WTC11 (cell line): ENCODE measurements around the gene SYT9. TPM values are rescaled to one million over a fixed set of nuclear protein-coding genes. Genes with fewer than 3 reads are reported as not detected.

ENCODE experiments used
- ATAC-seq: fragments of 200-7000 bp; cut with Tn5 transposase; 2 replicates; pipeline ENCODE4 v1.10.0; 2021; ENCODE audit warnings: mild to moderate bottlenecking, moderate library complexity
- CTCF ChIA-PET: fragments of 300-600 bp; sonication (Branson Sonifier 250); formaldehyde crosslinking; loops from one replicate; lab custom pipeline; 2021; ENCODE audit warnings: antibody characterized with exemption; lab: Charles Lee
- POLR2A ChIA-PET: fragments of 350-600 bp; sonication (Branson Sonifier 250); formaldehyde crosslinking; loops from one replicate; lab custom pipeline; 2021; ENCODE audit warnings: antibody characterized with exemption; lab: Charles Lee
- DNase-seq: peaks from one replicate; pipeline ENCODE4 v3.0.0; 2021; ENCODE audit warnings: low spot score
- H3K27ac Mint-ChIP-seq: 2 replicates; pipeline ENCODE4 v1.8.0; 2021; ENCODE audit warnings: mixed read lengths
- H3K27me3 Mint-ChIP-seq: 2 replicates; pipeline ENCODE4 v1.8.0; 2021; ENCODE audit warnings: low read depth, mild to moderate bottlenecking, moderate library complexity, mixed read lengths
- H3K36me3 Mint-ChIP-seq: 2 replicates; pipeline ENCODE4 v1.8.0; 2021; ENCODE audit warnings: mixed read lengths
- H3K4me1 Mint-ChIP-seq: 2 replicates; pipeline ENCODE4 v1.8.0; 2022; ENCODE audit warnings: mixed read lengths
- H3K4me3 Mint-ChIP-seq: 2 replicates; pipeline ENCODE4 v1.8.0; 2021; ENCODE audit warnings: mild to moderate bottlenecking, moderate library complexity, mixed read lengths
- H3K9me3 Mint-ChIP-seq: 2 replicates; pipeline ENCODE4 v1.8.0; 2021; ENCODE audit warnings: mixed read lengths
- ATF1 ChIP-seq: sonication (generic); formaldehyde crosslinking; IDR thresholded peaks from 2 replicates; pipeline ENCODE4 v1.8.1; 2023; ENCODE audit warnings: mild to moderate bottlenecking, moderate library complexity, missing genetic modification reagents
- ESRRA ChIP-seq: sonication (generic); formaldehyde crosslinking; IDR thresholded peaks from 2 replicates; pipeline ENCODE4 v1.8.1; 2022; ENCODE audit warnings: mild to moderate bottlenecking, missing genetic modification reagents, borderline replicate concordance
- FOXJ3 ChIP-seq: sonication (generic); formaldehyde crosslinking; IDR thresholded peaks from 2 replicates; pipeline ENCODE4 v1.9.0; 2021; ENCODE audit warnings: missing genetic modification reagents, mild to moderate bottlenecking, borderline replicate concordance
- HMGA2 ChIP-seq: fragments of 250-450 bp; sonication (Bioruptor Pico); IDR thresholded peaks from 2 replicates; pipeline ENCODE4 v1.4.0; 2021; ENCODE audit warnings: mild to moderate bottlenecking, moderate library complexity
- PRRX2 ChIP-seq: fragments of 250-450 bp; sonication (Bioruptor Pico); IDR thresholded peaks from 2 replicates; pipeline ENCODE4 v1.8.0; 2021; ENCODE audit warnings: mild to moderate bottlenecking
- SMAD4 ChIP-seq: sonication (generic); formaldehyde crosslinking; IDR thresholded peaks from 2 replicates; pipeline ENCODE4 v1.8.0; 2022; ENCODE audit warnings: mild to moderate bottlenecking, missing genetic modification reagents
- SOX15 ChIP-seq: fragments of 250-450 bp; sonication (Bioruptor Pico); IDR thresholded peaks from 2 replicates; pipeline ENCODE4 v1.9.0; 2021; ENCODE audit warnings: mild to moderate bottlenecking
- STAT6 ChIP-seq: sonication (generic); formaldehyde crosslinking; conservative IDR thresholded peaks from 2 replicates; pipeline ENCODE4 v1.8.1; 2023; ENCODE audit warnings: mild to moderate bottlenecking, low read depth, missing genetic modification reagents, moderate library complexity
- TEAD4 ChIP-seq: sonication (generic); formaldehyde crosslinking; IDR thresholded peaks from 2 replicates; pipeline ENCODE4 v1.8.0; 2022; ENCODE audit warnings: mild to moderate bottlenecking, missing genetic modification reagents
- ZNF232 ChIP-seq: sonication (generic); formaldehyde crosslinking; IDR thresholded peaks from 2 replicates; pipeline ENCODE4 v1.8.0; 2022; ENCODE audit warnings: mild to moderate bottlenecking, missing genetic modification reagents
- ZNF423 ChIP-seq: fragments of 250-450 bp; sonication (Bioruptor Pico); IDR thresholded peaks from 2 replicates; pipeline ENCODE4 v2.1.2; 2022; ENCODE audit warnings: mild to moderate bottlenecking, moderate library complexity
- ZNF532 ChIP-seq: fragments of 250-450 bp; sonication (Bioruptor Pico); IDR thresholded peaks from 2 replicates; pipeline ENCODE4 v1.9.0; 2021; ENCODE audit warnings: mild to moderate bottlenecking, borderline replicate concordance
- ZNF671 ChIP-seq: fragments of 250-450 bp; sonication (Bioruptor Pico); IDR thresholded peaks from 2 replicates; pipeline ENCODE4 v1.8.0; 2021; ENCODE audit warnings: mild to moderate bottlenecking
- ZSCAN18 ChIP-seq: fragments of 250-450 bp; sonication (Bioruptor Pico); IDR thresholded peaks from 2 replicates; pipeline ENCODE4 v2.1.2; 2022; ENCODE audit warnings: mild to moderate bottlenecking, moderate library complexity
- total RNA-seq: library from RNA; stranded (reverse); gene quantifications from 3 replicates; pipeline ENCODE4 v1.2.3, GENCODE V29; 2021
- TF ChIP-seq, protein P1 (sequence below): sonication (generic); formaldehyde crosslinking; IDR thresholded peaks from 2 replicates; pipeline ENCODE4 v1.8.1; 2022; ENCODE audit warnings: mild to moderate bottlenecking, missing genetic modification reagents, moderate library complexity, borderline replicate concordance

SYT9 gene
- total RNA-seq, 1 experiment from 2014 or later = 1.3 TPM

- no peak for TF ChIP-seq STAT6 (CRISPR knock-in tag)
These were observed 34.5 kb downstream of the SYT9 start (continued) for GRCh38 chr11:7286178-7286577.

DNA sequence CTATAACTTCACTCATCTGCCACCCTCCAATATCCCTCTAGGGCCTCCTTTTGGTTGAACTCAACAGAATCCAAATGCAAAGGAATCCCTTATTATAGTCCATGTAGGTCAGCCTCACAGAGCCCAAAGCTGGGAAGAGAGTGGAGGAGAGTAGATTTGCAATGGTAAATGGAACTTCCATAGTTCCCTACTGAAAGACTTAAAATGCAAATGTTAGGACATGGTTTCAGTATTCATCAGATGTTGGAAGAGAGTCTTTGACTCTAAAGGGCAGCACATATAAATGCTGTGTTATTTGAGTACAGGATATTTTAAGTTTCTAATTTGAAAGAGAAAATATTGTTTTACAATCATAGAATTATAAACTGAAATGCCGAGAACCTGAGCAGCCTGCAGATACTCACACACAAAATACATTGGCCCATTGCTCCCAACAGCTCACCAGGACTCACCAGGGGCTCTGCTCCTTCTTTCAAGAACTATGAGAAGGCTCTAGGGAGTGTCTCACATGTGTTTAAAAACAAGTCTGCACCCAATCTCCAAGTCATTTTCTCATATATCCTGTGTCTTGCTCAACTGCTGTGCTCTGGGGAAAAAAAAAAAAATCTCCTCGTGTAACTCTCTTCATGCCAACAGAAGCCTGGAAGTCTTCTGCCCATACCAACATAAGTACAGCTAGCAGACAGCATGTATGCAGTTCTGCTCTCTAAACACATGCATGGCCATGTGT lies 39.6 kb downstream of the SYT9 start:
- DNase-seq (no peak), ATAC-seq (no peak)
- TF ChIP-seq ZNF671 (CRISPR knock-in tag) (no peak), ZSCAN18 (CRISPR knock-in tag) (no peak), ZNF532 (no peak), SMAD4 (no peak), ESRRA (CRISPR knock-in tag) (no peak), FOXJ3 (no peak), TEAD4 (CRISPR knock-in tag) (no peak), ZNF232 (no peak), ZNF423 (CRISPR knock-in tag) (no peak), ATF1 (CRISPR knock-in tag) (no peak), STAT6 (CRISPR knock-in tag) (no peak), HMGA2 (CRISPR knock-in tag) (no peak), SOX15 (CRISPR knock-in tag) (no peak), PRRX2 (CRISPR knock-in tag) (no peak)
- TF ChIP-seq, protein P1, sequence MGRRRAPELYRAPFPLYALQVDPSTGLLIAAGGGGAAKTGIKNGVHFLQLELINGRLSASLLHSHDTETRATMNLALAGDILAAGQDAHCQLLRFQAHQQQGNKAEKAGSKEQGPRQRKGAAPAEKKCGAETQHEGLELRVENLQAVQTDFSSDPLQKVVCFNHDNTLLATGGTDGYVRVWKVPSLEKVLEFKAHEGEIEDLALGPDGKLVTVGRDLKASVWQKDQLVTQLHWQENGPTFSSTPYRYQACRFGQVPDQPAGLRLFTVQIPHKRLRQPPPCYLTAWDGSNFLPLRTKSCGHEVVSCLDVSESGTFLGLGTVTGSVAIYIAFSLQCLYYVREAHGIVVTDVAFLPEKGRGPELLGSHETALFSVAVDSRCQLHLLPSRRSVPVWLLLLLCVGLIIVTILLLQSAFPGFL (CRISPR knock-in tag) = no peak
- H3K4me1 Mint-ChIP-seq = peaks cover 15% of the 10 kb centered on the region; the same call in 1 of the 2 replicates
- H3K27ac Mint-ChIP-seq = no peak overlapping the region
- H3K36me3 Mint-ChIP-seq = peaks cover 17% of the 10 kb centered on the region
- ChIA-PET CTCF (no interaction called here), POLR2A (no interaction called here)
- H3K9me3 Mint-ChIP-seq = peaks cover 36% of the 10 kb centered on the region
- H3K27me3 Mint-ChIP-seq = no peaks in the 10 kb centered on the region
- no peak overlapping the region for H3K4me3 Mint-ChIP-seq
